Testis (tissue), 3 donors: ENCODE data around the gene TNFAIP1. TPM values are rescaled to one million over a fixed set of nuclear protein-coding genes. Genes with fewer than 3 reads are reported as not detected.

Experiments used
- DNase-seq: peaks from one replicate; pipeline ENCODE4 v3.0.0-alpha.2; 2019
- H3K27ac ChIP-seq, 2 donors: fragments of 200-600 bp; sonication (generic); one replicate each; pipeline ENCODE4 v1.5.1; 2019
- H3K27me3 ChIP-seq: fragments of 200-600 bp; sonication (generic); one replicate; pipeline ENCODE4 v1.5.1; 2019
- H3K36me3 ChIP-seq: fragments of 200-600 bp; sonication (generic); one replicate; pipeline ENCODE4 v1.5.1; 2017; ENCODE audit warnings: low read depth; ENCODE audit errors: missing control alignments
- H3K4me1 ChIP-seq: fragments of 200-600 bp; sonication (generic); one replicate; pipeline ENCODE4 v1.5.1; 2019
- H3K4me3 ChIP-seq, 2 donors: fragments of 200-600 bp; sonication (generic); one replicate each; pipeline ENCODE4 v1.5.1; 2017 to 2019
- H3K9me3 ChIP-seq: fragments of 200-600 bp; sonication (generic); one replicate; pipeline ENCODE4 v1.5.1; 2017
- CTCF ChIP-seq, 3 experiments: fragments of 450-650 bp in 2 of 3; fragments of 200-600 bp in 1 of 3; sonication (generic) in 1 of 3; IDR thresholded peaks; one replicate each; pipeline ENCODE4 v1.5.1; 2016 to 2019; ENCODE audit warnings: antibody characterized with exemption in 3 of 3, mild to moderate bottlenecking in 2 of 3, moderate library complexity in 1 of 3
- POLR2A ChIP-seq: fragments of 450-650 bp; IDR thresholded peaks from one replicate; pipeline ENCODE4 v1.6.1; 2017; ENCODE audit warnings: antibody characterized with exemption, mild to moderate bottlenecking, moderate library complexity
- WGBS, 2 donors: methylation state at CpG; one replicate each; pipeline ENCODE4 v1.1.5; 2018; 5-methylcytosine and 5-hydroxymethylcytosine counted together
- intact Hi-C: fragments of 100-400 bp; cut with DNase I; formaldehyde crosslinking; loops from one replicate; pipeline ENCODE4 v1.15.1; 2023; ENCODE audit warnings: low total_unique reads
- polyA plus RNA-seq: library from polyadenylated mRNA; stranded (reverse); fragments of 350-450 nt; fragmentation: Illumina TruSeq; extraction: RNeasy Lipid Tissue Mini Kit (QIAGEN cat#74804); gene quantifications from one replicate; pipeline ENCODE4 v1.2.3, GENCODE V29; 2014; ENCODE audit warnings: low read depth, low replicate concordance; ENCODE audit not compliant: insufficient read depth
- total RNA-seq, 2 donors: library from RNA; depleted of rRNA; stranded (reverse); fragments of >200 nt; gene quantifications; one replicate each; pipeline ENCODE4 v1.2.3, GENCODE V29; 2016

Gene TNFAIP1
- total and polyA plus RNA-seq, 3 donors from 2014 or later = 41.8 to 65.7 (median 42.9) TPM

DNA sequence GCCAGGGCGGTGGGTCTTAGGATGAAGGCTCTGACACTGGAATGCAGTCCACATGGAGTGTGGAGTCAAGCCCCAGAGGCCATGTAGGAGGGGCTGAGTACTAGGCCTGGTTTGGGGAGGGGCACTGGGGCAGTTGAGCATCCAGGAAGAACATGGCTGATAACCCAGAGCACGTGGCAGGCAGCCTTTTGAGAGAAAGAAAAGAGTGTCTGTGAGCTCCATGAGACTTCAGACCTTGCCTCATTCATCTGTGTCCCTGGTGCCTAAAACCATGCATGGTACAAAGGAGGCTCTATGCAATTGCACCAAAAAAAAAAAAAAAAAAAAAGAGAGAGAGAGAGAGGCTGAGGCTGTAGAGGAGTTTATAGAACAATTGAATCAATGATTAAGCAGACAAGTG, 55.8 kb downstream of the TNFAIP1 start:
- no peaks in the 10 kb centered on the region for H3K9me3 ChIP-seq
- H3K27me3 ChIP-seq = no peaks in the 10 kb centered on the region
- no peaks in the 10 kb centered on the region for H3K4me1 ChIP-seq
- H3K36me3 ChIP-seq = no peaks in the 10 kb centered on the region
- no peak for DNase-seq
- TF ChIP-seq CTCF (IDR thresholded peaks at IDR 0.05) (no peak), POLR2A (no peak)
- intact Hi-C loops = no loop called here
- WGBS, 2 donors = 46 to 85% methylated on average over 2 of the region's 2 CpGs
- no peak overlapping the region for H3K27ac ChIP-seq
- no peak overlapping the region for H3K4me3 ChIP-seq

DNA sequence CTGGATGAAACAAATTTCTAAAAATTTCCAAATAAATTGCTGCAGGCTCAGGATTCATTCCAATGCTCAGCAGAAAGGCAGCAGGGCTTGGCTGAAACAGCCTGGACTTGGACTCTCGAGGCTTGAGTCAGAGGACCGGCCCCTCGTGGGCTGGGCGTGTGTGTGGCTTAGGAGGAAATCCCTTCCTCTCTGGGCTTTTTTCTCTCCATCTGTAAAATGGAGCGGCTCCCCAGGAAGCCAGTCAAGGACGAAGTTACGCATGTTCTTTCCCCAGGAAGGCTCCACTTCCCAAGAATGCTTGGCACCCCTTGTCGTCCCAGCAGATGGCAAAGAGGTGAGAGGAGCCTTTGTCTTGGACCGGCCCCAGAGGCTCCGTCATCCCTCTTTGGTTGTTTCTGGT, 56.9 kb downstream of the TNFAIP1 start:
- H3K4me3 ChIP-seq = no peak overlapping the region
- DNase-seq = no peak
- H3K4me1 ChIP-seq = no peaks in the 10 kb centered on the region
- H3K27ac ChIP-seq = no peak overlapping the region
- no peaks in the 10 kb centered on the region for H3K36me3 ChIP-seq
- intact Hi-C loops = no loop called here
- WGBS, 2 donors = 82% methylated on average over 10 of the region's 10 CpGs
- no peaks in the 10 kb centered on the region for H3K27me3 ChIP-seq
- TF ChIP-seq CTCF (IDR thresholded peaks at IDR 0.05) (no peak), POLR2A (no peak)
- H3K9me3 ChIP-seq = no peaks in the 10 kb centered on the region

GRCh38 chr17:28394337-28395116, 59.0 kb downstream of the TNFAIP1 start:
- 74 to 75% methylated on average over 7 of the region's 7 CpGs for WGBS, 2 donors
- H3K4me3 ChIP-seq = no peak overlapping the region
- TF ChIP-seq POLR2A (no peak), CTCF (IDR thresholded peaks at IDR 0.05) (no peak)
- no peak for DNase-seq
- H3K4me1 ChIP-seq = no peaks in the 10 kb centered on the region
- H3K36me3 ChIP-seq = no peaks in the 10 kb centered on the region
- intact Hi-C loops = no loop called here
- no peaks in the 10 kb centered on the region for H3K27me3 ChIP-seq
- no peak overlapping the region for H3K27ac ChIP-seq
- H3K9me3 ChIP-seq = no peaks in the 10 kb centered on the region

- TF ChIP-seq CTCF (IDR thresholded peaks at IDR 0.05) = no peak
- no peak for TF ChIP-seq POLR2A
- Histone ChIP-seq H3K27me3 (no peaks in the 10 kb centered on the region), H3K4me3 (no peak overlapping the region), H3K9me3 (no peaks in the 10 kb centered on the region), H3K27ac (no peak overlapping the region), H3K36me3 (no peaks in the 10 kb centered on the region), H3K4me1 (no peaks in the 10 kb centered on the region)
- intact Hi-C loops = no loop called here
- DNase-seq = no peak
- 42 to 57% methylated on average over 1 to 2 of the region's 2 CpGs for WGBS, 2 donors
These were observed 59.9 kb downstream of the TNFAIP1 start for GRCh38 chr17:28395426-28395825.

DNA sequence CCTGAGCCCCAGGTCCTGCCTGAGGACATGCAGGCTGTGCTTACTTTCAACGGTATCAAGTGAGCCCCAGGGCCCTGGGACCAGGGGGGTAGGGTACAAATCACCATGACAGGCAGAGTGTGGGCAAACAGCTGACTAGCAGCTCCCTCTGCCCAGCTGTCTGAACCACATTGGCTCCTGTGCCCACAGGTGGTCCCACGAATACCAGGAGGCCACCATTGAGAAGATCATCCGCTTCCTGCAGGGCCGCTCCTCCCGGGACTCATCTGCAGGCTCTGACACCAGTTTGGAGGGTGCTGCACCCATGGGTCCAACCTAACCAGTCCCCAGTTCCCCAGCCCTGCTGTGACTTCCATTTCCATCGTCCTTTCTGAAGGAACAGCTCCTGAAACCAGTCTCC, 60.4 kb downstream of the TNFAIP1 start:
- WGBS, 2 donors = 84 to 96% methylated on average over 4 to 6 of the region's 6 CpGs
- Histone ChIP-seq H3K4me3 (no peak overlapping the region), H3K9me3 (no peaks in the 10 kb centered on the region), H3K27me3 (no peaks in the 10 kb centered on the region), H3K36me3 (no peaks in the 10 kb centered on the region), H3K27ac (no peak overlapping the region), H3K4me1 (no peaks in the 10 kb centered on the region)
- intact Hi-C loops = no loop called here
- TF ChIP-seq CTCF (IDR thresholded peaks at IDR 0.05) (no peak), POLR2A (no peak)
- no peak for DNase-seq
